Gastroesophageal sphincter (tissue), 3 donors: ENCODE results near the gene KIF26B.

ENCODE experiments used
- EP300 ChIP-seq: sonication (generic); formaldehyde crosslinking; IDR thresholded peaks from one replicate; pipeline ENCODE4 v1.6.1; 2017; ENCODE audit warnings: antibody characterized with exemption, mild to moderate bottlenecking
- TF ChIP-seq, protein P1 (sequence below), 4 experiments: fragments of 200-600 bp in 2 of 4; fragments of 450-650 bp in 2 of 4; sonication (generic) in 1 of 4; IDR thresholded peaks; one replicate each; pipeline ENCODE4 v1.5.1; 2017 to 2019; ENCODE audit warnings: antibody characterized with exemption in 4 of 4, mild to moderate bottlenecking in 2 of 4, moderate library complexity in 2 of 4

DNA sequence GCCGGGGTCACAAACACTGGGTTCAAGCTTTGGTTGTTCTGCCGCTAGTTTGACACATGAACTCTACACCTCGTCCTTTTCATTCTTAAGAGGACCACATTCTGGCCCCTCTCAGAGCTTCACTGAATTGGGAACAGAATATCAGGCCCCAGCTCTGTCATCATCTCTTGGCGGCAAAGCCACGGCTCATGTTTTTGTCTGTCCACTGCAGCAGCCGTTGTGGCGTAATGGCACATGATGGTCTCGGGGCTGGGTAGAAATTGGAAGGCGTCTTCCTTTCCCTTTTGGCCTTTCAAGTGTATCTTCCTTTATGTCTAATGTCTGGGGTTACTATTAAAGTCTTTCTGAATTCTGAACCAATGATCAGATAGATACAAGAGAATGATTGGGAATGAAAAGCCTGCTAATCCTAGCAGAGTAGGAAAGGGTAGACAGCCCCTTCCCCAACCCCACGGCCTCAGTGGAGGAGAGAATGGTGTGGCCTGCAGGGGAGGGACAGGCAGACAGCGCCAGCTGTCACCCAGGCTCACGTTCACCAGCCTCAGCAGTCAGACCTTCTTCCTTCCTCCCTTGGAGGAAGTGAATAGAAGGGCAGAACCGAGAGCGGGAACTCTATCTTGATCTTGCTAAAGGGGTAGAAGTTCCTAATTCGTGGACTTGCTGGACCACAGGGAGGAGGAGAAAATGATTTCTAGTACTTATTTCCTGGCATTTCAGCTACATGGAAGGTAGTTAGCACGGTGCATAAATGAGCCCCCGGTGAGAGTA is 498.1 kb downstream of the KIF26B start:
- TF ChIP-seq, protein P1, sequence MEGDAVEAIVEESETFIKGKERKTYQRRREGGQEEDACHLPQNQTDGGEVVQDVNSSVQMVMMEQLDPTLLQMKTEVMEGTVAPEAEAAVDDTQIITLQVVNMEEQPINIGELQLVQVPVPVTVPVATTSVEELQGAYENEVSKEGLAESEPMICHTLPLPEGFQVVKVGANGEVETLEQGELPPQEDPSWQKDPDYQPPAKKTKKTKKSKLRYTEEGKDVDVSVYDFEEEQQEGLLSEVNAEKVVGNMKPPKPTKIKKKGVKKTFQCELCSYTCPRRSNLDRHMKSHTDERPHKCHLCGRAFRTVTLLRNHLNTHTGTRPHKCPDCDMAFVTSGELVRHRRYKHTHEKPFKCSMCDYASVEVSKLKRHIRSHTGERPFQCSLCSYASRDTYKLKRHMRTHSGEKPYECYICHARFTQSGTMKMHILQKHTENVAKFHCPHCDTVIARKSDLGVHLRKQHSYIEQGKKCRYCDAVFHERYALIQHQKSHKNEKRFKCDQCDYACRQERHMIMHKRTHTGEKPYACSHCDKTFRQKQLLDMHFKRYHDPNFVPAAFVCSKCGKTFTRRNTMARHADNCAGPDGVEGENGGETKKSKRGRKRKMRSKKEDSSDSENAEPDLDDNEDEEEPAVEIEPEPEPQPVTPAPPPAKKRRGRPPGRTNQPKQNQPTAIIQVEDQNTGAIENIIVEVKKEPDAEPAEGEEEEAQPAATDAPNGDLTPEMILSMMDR (IDR thresholded peaks at IDR 0.05): no peak
- no peak for TF ChIP-seq EP300
